Lung (tissue), 12 donors: ENCODE results near the gene SPDYC. TPM values are rescaled to one million over a fixed set of nuclear protein-coding genes. Genes with fewer than 3 reads are reported as not detected.
A peak's percentile ranks its signal among the peaks of the same experiment; 100 is the strongest.

Experiments used
- ATAC-seq: fragments of 200-7000 bp; cut with Tn5 transposase; one replicate; pipeline ENCODE4 v1.9.1; 2020; ENCODE audit warnings: moderate number of reproducible peaks; ENCODE audit not compliant: insufficient read depth, low FRiP score
- DNase-seq, 3 donors: peaks; one replicate each; pipeline ENCODE4 v3.0.0-alpha.2; 2013 to 2017
- H3K27ac ChIP-seq, 2 donors: one replicate each; pipeline ENCODE4 v1.5.1; 2013; ENCODE audit warnings: mild to moderate bottlenecking in 2 of 2, moderate library complexity in 2 of 2, control low read depth in 1 of 2, inconsistent platforms in 1 of 2, low read depth in 1 of 2, low read length in 1 of 2
- H3K27me3 ChIP-seq, 3 donors: one replicate each; pipeline ENCODE4 v1.5.1; 2013; ENCODE audit warnings: low read length in 2 of 3; ENCODE audit not compliant: control insufficient read depth in 3 of 3, insufficient read depth in 3 of 3
- H3K36me3 ChIP-seq, 4 donors: one replicate each; pipeline ENCODE4 v1.5.1; 2013; ENCODE audit warnings: low read length in 4 of 4, mild to moderate bottlenecking in 1 of 4, moderate library complexity in 1 of 4; ENCODE audit not compliant: control insufficient read depth in 4 of 4, insufficient read depth in 4 of 4
- H3K4me1 ChIP-seq, 5 donors: one replicate each; pipeline ENCODE4 v1.5.1; 2013; ENCODE audit warnings: low read length in 5 of 5, mild to moderate bottlenecking in 2 of 5, moderate library complexity in 1 of 5; ENCODE audit not compliant: control insufficient read depth in 5 of 5, insufficient read depth in 5 of 5
- H3K4me3 ChIP-seq: one replicate; pipeline ENCODE4 v1.5.1; 2013; ENCODE audit warnings: mild to moderate bottlenecking, control low read depth, moderate library complexity
- H3K9ac ChIP-seq, 2 donors: one replicate each; pipeline ENCODE4 v1.5.1; 2013; ENCODE audit warnings: low read length in 2 of 2, control low read depth in 1 of 2; ENCODE audit not compliant: insufficient read depth in 1 of 2
- H3K9me3 ChIP-seq, 4 donors: one replicate each; pipeline ENCODE4 v1.5.1; 2013; ENCODE audit warnings: low read length in 3 of 4, mild to moderate bottlenecking in 1 of 4, moderate library complexity in 1 of 4; ENCODE audit not compliant: control insufficient read depth in 4 of 4, insufficient read depth in 3 of 4
- CTCF ChIP-seq: IDR thresholded peaks from 2 replicates; pipeline ENCODE4 v1.5.1; 2012; ENCODE audit warnings: mild to moderate bottlenecking; ENCODE audit errors: control extremely low read depth, extremely low read depth
- WGBS, 2 donors: extraction: QIAGEN DNeasy Blood & Tissue Kit; methylation state at CpG; one replicate each; pipeline ENCODE4 v1.1.7; 2013; 5-methylcytosine and 5-hydroxymethylcytosine counted together
- polyA plus RNA-seq, 2 donors: library from polyadenylated mRNA; stranded (reverse); fragments of 200-250 nt; gene quantifications; one replicate each; pipeline ENCODE4 v1.2.1, GENCODE V29; 2013
- total RNA-seq, 2 donors: library from RNA; depleted of rRNA in 1 of 2; stranded (reverse); fragments of >200 nt in 1 of 2; gene quantifications; one replicate each; pipeline ENCODE4 v1.2.1, GENCODE V29; 2014 to 2021
- donor health status: control.
- donor health status: control.
- donor health status: Bipolar disorder and iron deficiency.
- donor health status: healthy.
- donor health status: DM: yes; HTN: yes; CAD: no.

Gene SPDYC
- total and polyA plus RNA-seq, 4 donors, result not detected

GRCh38 chr11:65131895-65132237 is 38.2 kb upstream of the SPDYC start:
- no peak overlapping the region for H3K27ac ChIP-seq
- H3K27me3 ChIP-seq, result no peaks in the 10 kb centered on the region
- H3K4me1 ChIP-seq, result peaks cover 0 to 20% (median 12%) of the 10 kb centered on the region in 5 donors
- WGBS, 2 donors, result 84 to 87% methylated on average over 6 of the region's 6 CpGs
- no peak overlapping the region for H3K9ac ChIP-seq
- TF ChIP-seq CTCF, result no peak
- DNase-seq, result no peak
- H3K36me3 ChIP-seq, result peaks cover 24 to 57% (median 38%) of the 10 kb centered on the region in 4 donors
- ATAC-seq, result no peak
- H3K4me3 ChIP-seq, result no peak overlapping the region
- H3K9me3 ChIP-seq, result no peaks in the 10 kb centered on the region

DNA sequence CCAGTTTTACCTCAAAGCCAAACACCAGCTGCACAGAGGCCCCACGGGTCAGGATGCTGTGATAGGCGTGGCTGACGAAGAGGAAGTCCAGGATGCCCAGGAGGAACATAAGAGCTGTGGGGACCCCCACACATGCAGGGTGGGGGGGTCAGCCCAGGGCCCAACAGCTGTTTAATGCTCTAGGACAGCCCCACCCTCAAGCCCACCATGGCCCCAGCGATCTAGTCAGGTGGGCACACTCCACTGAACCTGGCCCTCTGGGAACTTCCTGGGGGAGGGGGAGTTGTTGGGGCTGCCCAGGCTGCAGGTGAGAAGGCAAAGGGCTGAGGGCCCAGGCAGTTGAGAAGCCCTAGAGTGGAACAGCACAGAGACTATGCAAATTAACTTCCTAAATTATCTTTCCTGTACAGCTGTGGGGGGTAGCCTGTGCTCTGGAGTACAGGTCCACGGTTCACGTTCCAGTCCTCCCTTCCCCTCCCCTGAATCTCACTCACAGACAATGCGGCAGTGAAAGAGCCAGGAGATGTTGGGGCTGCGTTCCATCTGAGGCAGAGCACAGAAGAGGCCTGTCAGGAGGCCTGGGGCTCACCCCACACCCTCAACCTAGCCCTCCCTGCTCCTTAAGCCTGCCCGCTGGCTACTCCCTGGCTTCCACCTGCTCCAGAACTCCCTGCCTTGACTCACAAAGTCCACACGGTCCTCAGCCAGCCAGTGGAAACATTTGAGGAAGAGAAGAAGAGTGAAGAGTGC is 37.6 kb upstream of the SPDYC start:
- H3K4me3 ChIP-seq, result no peak overlapping the region
- H3K36me3 ChIP-seq, result peaks cover 22 to 54% (median 36%) of the 10 kb centered on the region in 4 donors
- no peaks in the 10 kb centered on the region for H3K27me3 ChIP-seq
- TF ChIP-seq CTCF, result no peak
- WGBS, 2 donors, result 54 to 70% methylated on average over 10 of the region's 10 CpGs
- ATAC-seq (no peak), DNase-seq (no peak)
- H3K9me3 ChIP-seq, result no peaks in the 10 kb centered on the region
- peaks cover 0 to 20% (median 12%) of the 10 kb centered on the region in 5 donors for H3K4me1 ChIP-seq
- no peak overlapping the region for H3K9ac ChIP-seq
- H3K27ac ChIP-seq, result peak overlapping the region in 1 of 2 donors; percentile 98

DNA sequence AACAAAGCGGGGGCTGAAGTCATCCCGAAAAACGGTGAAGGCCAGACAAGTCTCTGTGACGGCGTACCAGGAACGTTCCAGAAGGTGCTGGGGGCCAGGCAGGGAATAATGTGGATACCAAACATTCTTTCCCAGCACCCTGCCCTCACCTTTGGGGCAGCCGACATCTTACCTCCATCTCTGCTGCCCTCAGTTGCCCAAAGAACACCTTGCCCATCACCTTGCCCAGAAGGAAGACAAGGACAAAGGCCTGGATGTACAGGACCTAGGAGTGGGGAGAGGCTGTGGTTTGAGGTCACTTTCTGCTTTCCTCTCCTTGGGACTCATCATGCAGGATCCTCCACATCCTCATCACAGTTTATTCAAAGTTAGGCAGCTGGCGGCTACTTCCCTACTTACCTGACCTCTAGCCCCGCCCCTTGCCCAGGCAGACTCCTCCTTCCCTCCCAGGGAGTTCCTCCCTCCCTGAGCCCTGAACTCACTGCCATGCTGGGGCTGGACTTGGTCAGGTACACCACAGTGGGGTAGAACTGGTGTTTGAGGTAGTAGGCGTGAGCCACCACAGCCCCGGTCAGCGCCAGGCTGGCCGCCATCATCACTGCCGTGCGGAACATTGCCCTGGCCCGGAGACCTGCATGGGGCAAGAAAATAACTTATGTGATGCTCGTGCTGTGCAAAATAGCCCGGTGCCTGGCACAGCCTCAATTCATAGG is 36.9 kb upstream of the SPDYC start:
- TF ChIP-seq CTCF, result no peak
- Histone ChIP-seq H3K4me3 (peak overlapping the region; percentile 95), H3K9me3 (no peaks in the 10 kb centered on the region), H3K27me3 (no peaks in the 10 kb centered on the region), H3K27ac (peak overlapping the region in 1 of 2 donors; percentile 98), H3K4me1 (peaks cover 0 to 20% (median 12%) of the 10 kb centered on the region in 5 donors), H3K9ac (peak overlapping the region in 1 of 2 donors; percentile 96), H3K36me3 (peaks cover 19 to 47% (median 36%) of the 10 kb centered on the region in 4 donors)
- WGBS, 2 donors, result 43 to 46% methylated on average over 18 of the region's 18 CpGs
- ATAC-seq (peak; percentile 12), DNase-seq (no peak)
